Duodenal mucosa (tissue), 2 donors: ENCODE results near the gene RAB11B.
"Not testable (repeated sequence)": the region's sequence is repeated elsewhere in the genome, so short reads cannot be mapped to it uniquely, and the experiment has no call there.

Experiments used
- H3K27ac ChIP-seq: one replicate; pipeline ENCODE4 v1.7.0; 2013; ENCODE audit warnings: low read depth, low read length
- H3K27me3 ChIP-seq, 2 donors: one replicate each; pipeline ENCODE4 v1.7.0; 2013; ENCODE audit warnings: low read length in 2 of 2, control low read depth in 1 of 2; ENCODE audit not compliant: insufficient read depth in 2 of 2, control insufficient read depth in 1 of 2
- H3K36me3 ChIP-seq, 2 donors: one replicate each; pipeline ENCODE4 v1.7.0; 2013; ENCODE audit warnings: low read length in 2 of 2, control low read depth in 1 of 2; ENCODE audit not compliant: insufficient read depth in 2 of 2, control insufficient read depth in 1 of 2
- H3K4me1 ChIP-seq, 2 donors: one replicate each; pipeline ENCODE4 v1.7.0; 2013; ENCODE audit warnings: low read length in 2 of 2, control low read depth in 1 of 2; ENCODE audit not compliant: insufficient read depth in 2 of 2, control insufficient read depth in 1 of 2
- H3K4me3 ChIP-seq, 2 donors: one replicate each; pipeline ENCODE4 v1.7.0; 2013; ENCODE audit warnings: low read length in 2 of 2, low read depth in 1 of 2
- H3K9ac ChIP-seq, 2 donors: one replicate each; pipeline ENCODE4 v1.7.0; 2013; ENCODE audit warnings: low read length in 2 of 2, low read depth in 1 of 2
- H3K9me3 ChIP-seq, 2 donors: one replicate each; pipeline ENCODE4 v1.7.0; 2013; ENCODE audit warnings: low read length in 2 of 2, control low read depth in 1 of 2; ENCODE audit not compliant: control insufficient read depth in 1 of 2

The RAB11B gene

DNA sequence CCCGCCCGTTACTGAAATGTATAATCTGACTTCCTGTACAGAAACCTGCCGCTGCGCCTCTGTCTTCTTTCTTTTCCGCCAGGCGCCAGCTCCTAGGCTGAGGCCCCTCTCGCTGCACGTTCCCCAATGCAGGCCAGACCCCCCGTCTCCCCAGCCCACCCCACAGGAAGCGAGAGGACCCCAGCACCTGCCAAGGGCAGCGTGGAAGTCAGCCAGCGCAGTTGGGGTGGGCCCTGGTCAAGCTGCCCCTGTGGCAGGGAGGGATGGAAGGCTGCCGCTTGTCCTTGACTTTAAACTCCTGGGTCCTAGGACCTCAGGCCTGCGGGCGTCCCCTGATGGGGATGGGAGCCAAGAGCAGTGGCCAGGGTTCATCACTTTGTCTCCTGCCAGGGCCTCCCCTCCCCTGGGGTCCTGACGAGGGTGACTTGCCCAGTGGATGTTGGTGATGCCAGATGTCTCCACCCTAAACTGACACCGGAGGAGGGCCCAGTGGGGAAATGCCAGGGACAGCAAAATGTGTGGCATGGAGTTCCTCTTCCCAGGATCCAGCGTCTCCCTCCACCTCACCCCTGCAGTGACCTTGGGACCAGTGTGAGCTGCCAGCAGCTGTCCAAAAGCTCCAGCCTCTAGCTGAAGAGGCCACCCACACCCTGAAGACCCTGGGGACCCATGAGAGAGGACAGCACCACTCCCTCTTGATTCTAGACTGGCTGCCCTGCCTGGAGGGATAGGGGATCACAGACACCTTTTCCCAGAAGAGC lies 14.4 kb downstream of the RAB11B start:
- no peak overlapping the region for H3K27ac ChIP-seq
- H3K9me3 ChIP-seq: no peaks in the 10 kb centered on the region
- no peaks in the 10 kb centered on the region for H3K27me3 ChIP-seq
- H3K36me3 ChIP-seq: peaks cover 21 to 36% of the 10 kb centered on the region in 2 donors
- no peak overlapping the region for H3K9ac ChIP-seq
- H3K4me1 ChIP-seq: no peaks in the 10 kb centered on the region
- H3K4me3 ChIP-seq: no peak overlapping the region

DNA sequence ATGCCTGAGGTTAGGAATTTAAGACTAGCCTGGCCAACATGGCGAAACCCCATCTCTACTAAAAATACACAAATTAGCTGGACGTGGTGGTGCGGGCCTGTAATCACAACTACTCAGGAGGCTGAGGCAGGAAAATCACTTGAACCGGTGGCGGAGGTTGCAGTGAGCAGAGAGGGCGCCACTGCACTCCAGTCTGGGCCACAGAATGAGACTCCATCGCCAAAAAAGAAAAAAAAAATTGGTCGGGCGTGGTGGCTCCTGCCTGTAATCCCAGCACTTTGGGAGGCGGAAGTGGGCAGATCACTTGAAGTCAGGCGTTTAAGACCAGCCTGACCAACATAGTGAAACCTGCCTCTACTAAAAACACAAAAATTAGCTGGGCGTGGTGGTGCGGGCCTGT lies 20.6 kb downstream of the RAB11B start:
- H3K27me3 ChIP-seq, H3K9ac ChIP-seq, H3K36me3 ChIP-seq, H3K27ac ChIP-seq, H3K4me1 ChIP-seq, H3K4me3 ChIP-seq, H3K9me3 ChIP-seq: not testable (repeated sequence)

- Histone ChIP-seq H3K4me1 (peaks cover 9 to 10% of the 10 kb centered on the region in 2 donors), H3K9ac (peak within 1 kb of the TSS; percentile 58 to 73), H3K27ac (no peak within 1 kb of the TSS), H3K36me3 (no peaks in the 10 kb centered on the region), H3K9me3 (no peaks in the 10 kb centered on the region), H3K27me3 (no peaks in the 10 kb centered on the region), H3K4me3 (peak within 1 kb of the TSS; percentile 73 to 87)
Observed at GRCh38 chr19:8412783-8413628, 22.8 kb downstream of the RAB11B start, which contains the start of gene MARCHF2. Gene MARCHF2, plus strand, starts transcription at chr19:8413305. Its CDS starts 8,536 bp downstream, at chr19:8421841.

GRCh38 chr19:8413629-8413995 lies 23.5 kb downstream of the RAB11B start:
- H3K4me1 ChIP-seq: peaks cover 9 to 10% of the 10 kb centered on the region in 2 donors
- H3K27me3 ChIP-seq: no peaks in the 10 kb centered on the region
- peak overlapping the region; percentile 58 to 73 for H3K9ac ChIP-seq
- no peaks in the 10 kb centered on the region for H3K36me3 ChIP-seq
- H3K4me3 ChIP-seq: peak overlapping the region; percentile 73 to 87
- no peaks in the 10 kb centered on the region for H3K9me3 ChIP-seq
- no peak overlapping the region for H3K27ac ChIP-seq

- H3K4me3 ChIP-seq: no peak overlapping the region
- H3K27me3 ChIP-seq: no peaks in the 10 kb centered on the region
- H3K36me3 ChIP-seq: peaks cover 0 to 4% of the 10 kb centered on the region in 2 donors
- H3K27ac ChIP-seq: no peak overlapping the region
- no peak overlapping the region for H3K9ac ChIP-seq
- no peaks in the 10 kb centered on the region for H3K9me3 ChIP-seq
- H3K4me1 ChIP-seq: peaks cover 5 to 10% of the 10 kb centered on the region in 2 donors
Observed at GRCh38 chr19:8416796-8417195, 26.6 kb downstream of the RAB11B start.

GRCh38 chr19:8421484-8422461 lies 31.6 kb downstream of the RAB11B start:
- Histone ChIP-seq H3K36me3 (peaks cover 3 to 13% of the 10 kb centered on the region in 2 donors), H3K9me3 (no peaks in the 10 kb centered on the region), H3K9ac (no peak overlapping the region), H3K27me3 (no peaks in the 10 kb centered on the region), H3K4me3 (no peak overlapping the region), H3K4me1 (peaks cover 0 to 4% of the 10 kb centered on the region in 2 donors), H3K27ac (no peak overlapping the region)

DNA sequence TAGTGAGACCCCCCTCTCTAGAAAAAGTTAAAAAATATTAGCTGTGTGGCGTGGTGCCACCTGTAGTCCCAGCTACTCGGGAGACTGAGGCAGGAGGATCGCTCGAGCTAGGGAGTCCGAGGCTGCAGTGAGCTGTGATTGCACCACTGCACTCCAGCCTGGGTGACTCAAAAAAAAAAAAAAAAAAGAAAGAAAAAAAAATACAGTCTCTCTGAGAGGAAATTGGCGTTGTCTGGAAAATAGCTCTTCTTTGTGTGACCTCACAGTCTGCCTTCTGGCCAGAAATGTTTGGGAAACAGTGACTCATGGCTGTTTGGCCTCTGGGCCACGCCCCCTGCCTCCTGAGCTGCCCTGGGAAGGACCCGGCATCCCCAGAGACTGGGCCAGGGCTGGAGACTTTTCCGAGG lies 33.7 kb downstream of the RAB11B start:
- Histone ChIP-seq H3K4me3 (no peak overlapping the region), H3K27ac (peak overlapping the region; percentile 73), H3K9me3 (no peaks in the 10 kb centered on the region), H3K27me3 (no peaks in the 10 kb centered on the region), H3K9ac (no peak overlapping the region), H3K4me1 (peaks cover 0 to 4% of the 10 kb centered on the region in 2 donors), H3K36me3 (peaks cover 3 to 13% of the 10 kb centered on the region in 2 donors)

GRCh38 chr19:8425331-8425730 lies 35.2 kb downstream of the RAB11B start:
- H3K27me3 ChIP-seq, H3K27ac ChIP-seq, H3K9me3 ChIP-seq, H3K9ac ChIP-seq, H3K4me1 ChIP-seq, H3K4me3 ChIP-seq: not testable (repeated sequence)
- peaks cover 3 to 13% of the 10 kb centered on the region in 2 donors for H3K36me3 ChIP-seq

DNA sequence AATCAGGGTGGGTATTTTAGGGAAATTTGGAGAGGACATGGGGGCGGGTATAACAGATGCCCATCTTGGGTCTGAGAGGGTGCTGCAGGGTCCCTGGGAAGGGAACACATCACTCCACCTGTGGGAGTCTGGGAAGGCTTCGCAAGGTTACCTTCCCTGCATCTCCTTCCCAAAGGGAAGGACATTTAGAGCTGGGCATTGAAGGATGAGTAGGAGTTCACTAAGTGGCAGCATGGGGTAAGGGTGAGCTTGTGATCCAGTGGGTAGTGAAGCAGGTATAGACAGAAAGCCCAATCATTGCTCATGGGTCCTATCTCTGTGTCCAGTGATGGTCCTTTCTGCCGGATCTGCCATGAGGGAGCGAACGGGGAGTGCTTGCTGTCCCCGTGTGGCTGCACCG lies 36.1 kb downstream of the RAB11B start:
- Histone ChIP-seq H3K27ac (no peak overlapping the region), H3K9ac (no peak overlapping the region), H3K36me3 (peaks cover 3 to 13% of the 10 kb centered on the region in 2 donors), H3K9me3 (no peaks in the 10 kb centered on the region), H3K4me1 (peaks cover 0 to 4% of the 10 kb centered on the region in 2 donors), H3K27me3 (no peaks in the 10 kb centered on the region), H3K4me3 (no peak overlapping the region)
